ENCODE measurements around the gene ZDHHC11. TPM values are rescaled to one million over a fixed set of nuclear protein-coding genes. Genes with fewer than 3 reads are reported as not detected.

ZDHHC11 gene
- total RNA-seq, 2 donors from 2014 or later: 4.7 to 10.9 TPM

- intact Hi-C loops (cut with DNase I): no loop called here
- no peak for ATAC-seq
- peaks cover 9% of the 10 kb centered on the region for H3K4me1 ChIP-seq
- 80 to 84% methylated on average over 10 to 14 of the region's 15 CpGs for WGBS, 2 donors
- no peak overlapping the region for H3K27ac ChIP-seq
- no peak overlapping the region for H3K4me3 ChIP-seq
- TF ChIP-seq POLR2A (IDR thresholded peaks at IDR 0.05): no peak
- TF ChIP-seq, protein P1, sequence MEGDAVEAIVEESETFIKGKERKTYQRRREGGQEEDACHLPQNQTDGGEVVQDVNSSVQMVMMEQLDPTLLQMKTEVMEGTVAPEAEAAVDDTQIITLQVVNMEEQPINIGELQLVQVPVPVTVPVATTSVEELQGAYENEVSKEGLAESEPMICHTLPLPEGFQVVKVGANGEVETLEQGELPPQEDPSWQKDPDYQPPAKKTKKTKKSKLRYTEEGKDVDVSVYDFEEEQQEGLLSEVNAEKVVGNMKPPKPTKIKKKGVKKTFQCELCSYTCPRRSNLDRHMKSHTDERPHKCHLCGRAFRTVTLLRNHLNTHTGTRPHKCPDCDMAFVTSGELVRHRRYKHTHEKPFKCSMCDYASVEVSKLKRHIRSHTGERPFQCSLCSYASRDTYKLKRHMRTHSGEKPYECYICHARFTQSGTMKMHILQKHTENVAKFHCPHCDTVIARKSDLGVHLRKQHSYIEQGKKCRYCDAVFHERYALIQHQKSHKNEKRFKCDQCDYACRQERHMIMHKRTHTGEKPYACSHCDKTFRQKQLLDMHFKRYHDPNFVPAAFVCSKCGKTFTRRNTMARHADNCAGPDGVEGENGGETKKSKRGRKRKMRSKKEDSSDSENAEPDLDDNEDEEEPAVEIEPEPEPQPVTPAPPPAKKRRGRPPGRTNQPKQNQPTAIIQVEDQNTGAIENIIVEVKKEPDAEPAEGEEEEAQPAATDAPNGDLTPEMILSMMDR (IDR thresholded peaks at IDR 0.05): no peak
- no peaks in the 10 kb centered on the region for H3K9me3 ChIP-seq
- no peaks in the 10 kb centered on the region for H3K27me3 ChIP-seq
- no peak for DNase-seq
- H3K36me3 ChIP-seq (replicated peaks in 1 of 2; ENCODE audit: insufficient read depth in 1 of 2, low read depth in 2 of 2): peaks cover 6 to 33% of the 10 kb centered on the region in 2 donors
Observed at GRCh38 chr5:864492-865167, 13.8 kb upstream of the ZDHHC11 start.

DNA sequence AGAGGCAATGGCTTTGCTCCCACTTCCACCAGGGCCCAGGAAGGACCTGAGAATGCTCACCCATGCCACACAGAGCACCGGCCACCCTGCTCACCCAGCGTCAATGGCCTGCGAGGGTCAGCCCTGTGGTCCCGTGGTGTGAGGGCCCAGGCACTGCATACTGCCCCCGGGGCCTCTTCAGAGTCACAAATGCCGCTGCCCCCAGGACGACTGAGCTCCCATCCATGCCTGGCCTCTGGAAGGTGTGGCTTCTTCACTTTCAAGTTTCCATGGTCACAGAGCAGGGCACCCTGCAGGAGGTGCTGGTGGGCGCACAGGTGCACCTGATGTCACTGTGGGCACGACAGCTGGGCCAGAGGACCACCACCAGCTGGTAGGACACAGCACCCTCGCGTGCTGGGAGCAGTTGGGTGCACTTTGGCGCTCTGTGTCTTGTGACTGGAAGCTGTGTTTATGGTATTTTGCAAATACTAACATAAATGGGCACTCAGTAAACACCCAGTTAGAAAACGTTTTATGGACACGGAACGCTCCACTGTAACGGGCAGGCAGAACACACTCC, 12.5 kb upstream of the ZDHHC11 start:
- intact Hi-C loops (cut with DNase I): no loop called here
- no peak overlapping the region for H3K4me3 ChIP-seq
- 89 to 96% methylated on average over 9 to 16 of the region's 16 CpGs for WGBS, 2 donors
- peaks cover 6 to 22% of the 10 kb centered on the region in 2 donors for H3K36me3 ChIP-seq (replicated peaks in 1 of 2; ENCODE audit: insufficient read depth in 1 of 2, low read depth in 2 of 2)
- H3K27ac ChIP-seq: no peak overlapping the region
- no peak for ATAC-seq
- no peaks in the 10 kb centered on the region for H3K9me3 ChIP-seq
- DNase-seq: no peak
- H3K27me3 ChIP-seq: no peaks in the 10 kb centered on the region
- TF ChIP-seq POLR2A (IDR thresholded peaks at IDR 0.05): no peak
- TF ChIP-seq, protein P1 (IDR thresholded peaks at IDR 0.05): no peak
- peaks cover 9% of the 10 kb centered on the region for H3K4me1 ChIP-seq

DNA sequence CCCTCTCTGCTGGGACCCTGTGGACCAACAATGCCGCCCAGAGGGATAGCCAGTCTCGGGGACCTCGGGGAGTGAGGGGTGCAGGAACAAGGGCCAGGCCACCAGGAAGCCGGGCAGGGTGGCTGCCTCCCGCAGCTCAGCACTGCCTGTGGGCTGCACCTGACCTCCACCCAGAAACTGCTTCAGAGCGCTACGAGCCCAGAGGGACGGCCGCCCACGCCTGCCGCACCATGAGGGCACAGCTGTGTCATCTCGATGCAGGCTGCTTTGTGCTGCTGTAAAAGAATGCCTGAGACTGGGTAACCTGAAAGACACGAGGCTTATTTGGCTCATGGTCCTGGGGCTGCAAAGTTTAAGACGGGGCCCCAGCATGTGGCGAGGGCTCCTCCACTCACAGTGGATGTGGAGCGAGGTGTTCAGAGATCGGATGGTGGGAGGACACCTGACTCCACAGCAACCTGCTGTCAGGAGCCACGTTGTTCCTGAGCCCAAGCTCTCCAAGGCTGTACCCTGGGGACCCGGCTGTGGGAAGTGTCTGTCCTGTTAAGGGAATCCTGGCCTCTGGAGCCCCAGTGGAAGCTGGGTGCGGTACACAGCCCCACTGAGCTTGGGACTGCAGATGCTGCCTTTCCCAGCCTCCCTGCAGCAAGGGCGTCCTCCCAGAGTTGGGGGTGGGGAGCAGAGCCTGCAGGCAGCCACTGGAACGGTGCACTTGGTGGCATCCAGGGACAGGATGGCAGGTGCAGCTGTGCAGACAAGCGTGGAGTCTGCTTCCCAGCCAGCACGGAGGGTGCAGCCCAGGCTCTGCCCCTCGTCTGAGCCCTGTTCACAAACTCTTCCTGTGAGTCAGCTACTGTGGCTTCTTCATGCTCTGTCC, 11.8 kb upstream of the ZDHHC11 start:
- ATAC-seq (no peak), DNase-seq (peak; percentile 24 to 76 (median 60))
- TF ChIP-seq, protein P1 (IDR thresholded peaks at IDR 0.05): peak in 2 of 7 experiments; percentile 6 to 10
- TF ChIP-seq POLR2A (IDR thresholded peaks at IDR 0.05): no peak
- Histone ChIP-seq H3K36me3 (replicated peaks in 1 of 2; ENCODE audit: insufficient read depth in 1 of 2, low read depth in 2 of 2) (peaks cover 6 to 16% of the 10 kb centered on the region in 2 donors), H3K27me3 (no peaks in the 10 kb centered on the region), H3K9me3 (no peaks in the 10 kb centered on the region), H3K27ac (no peak overlapping the region), H3K4me1 (peaks cover 9% of the 10 kb centered on the region), H3K4me3 (no peak overlapping the region)
- 30 to 70% methylated on average over 2 to 25 of the region's 25 CpGs for WGBS, 2 donors
- intact Hi-C loops (cut with DNase I): no loop called here

GRCh38 chr5:861442-862366, 10.9 kb upstream of the ZDHHC11 start:
- DNase-seq: no peak
- peaks cover 9% of the 10 kb centered on the region for H3K4me1 ChIP-seq
- no peaks in the 10 kb centered on the region for H3K9me3 ChIP-seq
- no peaks in the 10 kb centered on the region for H3K27me3 ChIP-seq
- H3K27ac ChIP-seq: no peak overlapping the region
- WGBS, 2 donors: 88 to 89% methylated on average over 7 to 20 of the region's 22 CpGs
- ATAC-seq: no peak
- no peak overlapping the region for H3K4me3 ChIP-seq
- H3K36me3 ChIP-seq (replicated peaks in 1 of 2; ENCODE audit: insufficient read depth in 1 of 2, low read depth in 2 of 2): peaks cover 6 to 14% of the 10 kb centered on the region in 2 donors
- intact Hi-C loops (cut with DNase I): no loop called here
- TF ChIP-seq, protein P1 (IDR thresholded peaks at IDR 0.05): no peak
- no peak for TF ChIP-seq POLR2A (IDR thresholded peaks at IDR 0.05)
